H9 (cell line): ENCODE data around the gene DSTN. TPM values are rescaled to one million over a fixed set of nuclear protein-coding genes. Genes with fewer than 3 reads are reported as not detected.

Experiments used
- DNase-seq: peaks from one replicate; pipeline ENCODE4 v3.0.0-alpha.2; 2017
- H2AFZ ChIP-seq: one replicate; pipeline ENCODE4 v1.6.1; 2013; ENCODE audit warnings: mild to moderate bottlenecking, low read length, control low read depth, moderate library complexity
- H2AK5ac ChIP-seq: 2 replicates; pipeline ENCODE4 v1.6.1; 2013; ENCODE audit warnings: low read length, control low read depth, mixed read lengths; ENCODE audit not compliant: insufficient read length
- H2BK120ac ChIP-seq: one replicate; pipeline ENCODE4 v1.6.1; 2013; ENCODE audit warnings: low read depth, mild to moderate bottlenecking, low read length, control low read depth, inconsistent platforms; ENCODE audit not compliant: poor library complexity, severe bottlenecking
- H2BK12ac ChIP-seq: 2 replicates; pipeline ENCODE4 v1.6.1; 2013; ENCODE audit warnings: low read length, control low read depth, mixed read lengths, low read depth; ENCODE audit not compliant: insufficient read length
- H2BK15ac ChIP-seq: 2 replicates; pipeline ENCODE4 v1.6.1; 2013; ENCODE audit warnings: low read depth, low read length, control low read depth
- H2BK20ac ChIP-seq: one replicate; pipeline ENCODE4 v1.6.1; 2013; ENCODE audit warnings: low read depth, mild to moderate bottlenecking, low read length, control low read depth, inconsistent platforms; ENCODE audit not compliant: poor library complexity, severe bottlenecking
- H2BK5ac ChIP-seq: 2 replicates; pipeline ENCODE4 v1.6.1; 2013; ENCODE audit warnings: low read length, control low read depth, mixed read lengths; ENCODE audit not compliant: insufficient read length
- H3K14ac ChIP-seq: 2 replicates; pipeline ENCODE4 v1.6.1; 2013; ENCODE audit warnings: low read length, control low read depth; ENCODE audit not compliant: insufficient read depth
- H3K18ac ChIP-seq: 2 replicates; pipeline ENCODE4 v1.6.1; 2013; ENCODE audit warnings: low read depth, mild to moderate bottlenecking, mixed read lengths, low read length, control low read depth; ENCODE audit not compliant: insufficient read length
- H3K23ac ChIP-seq: 2 replicates; pipeline ENCODE4 v1.6.1; 2013; ENCODE audit warnings: low read length, control low read depth, mixed read lengths, low read depth; ENCODE audit not compliant: insufficient read length
- H3K23me2 ChIP-seq: 2 replicates; pipeline ENCODE4 v1.6.1; 2013; ENCODE audit warnings: low read depth, mild to moderate bottlenecking, mixed read lengths, low read length, control low read depth; ENCODE audit not compliant: insufficient read length, poor library complexity, severe bottlenecking
- H3K27ac ChIP-seq: 2 replicates; pipeline ENCODE4 v1.5.1; 2013; ENCODE audit warnings: low read length, control low read depth, mixed read lengths, low read depth; ENCODE audit not compliant: insufficient read length
- H3K27me3 ChIP-seq: 2 replicates; pipeline ENCODE4 v1.6.1; 2013; ENCODE audit warnings: low read length, control low read depth, inconsistent platforms; ENCODE audit not compliant: insufficient read depth
- H3K4ac ChIP-seq: 2 replicates; pipeline ENCODE4 v1.6.1; 2013; ENCODE audit warnings: low read depth, mild to moderate bottlenecking, control low read depth, inconsistent platforms, low read length, moderate library complexity
- H3K4me1 ChIP-seq: 2 replicates; pipeline ENCODE4 v1.6.1; 2013; ENCODE audit warnings: low read length, control low read depth, inconsistent platforms; ENCODE audit not compliant: insufficient read depth
- H3K4me2 ChIP-seq: 2 replicates; pipeline ENCODE4 v1.6.1; 2013; ENCODE audit warnings: low read length, control low read depth, mixed read lengths; ENCODE audit not compliant: insufficient read length, insufficient read depth
- H3K56ac ChIP-seq: 2 replicates; pipeline ENCODE4 v1.6.1; 2013; ENCODE audit warnings: low read depth, mild to moderate bottlenecking, mixed read lengths, low read length, control low read depth; ENCODE audit not compliant: insufficient read length
- H3K79me1 ChIP-seq: 2 replicates; pipeline ENCODE4 v1.6.1; 2013; ENCODE audit warnings: low read depth, mild to moderate bottlenecking, moderate library complexity, low read length, control low read depth, inconsistent platforms; ENCODE audit not compliant: insufficient read depth, poor library complexity, severe bottlenecking
- H3K79me2 ChIP-seq: 2 replicates; pipeline ENCODE4 v1.6.1; 2013; ENCODE audit warnings: low read length, control low read depth, inconsistent platforms; ENCODE audit not compliant: insufficient read depth
- H3K9ac ChIP-seq: 2 replicates; pipeline ENCODE4 v1.6.1; 2013; ENCODE audit warnings: low read length, control low read depth, mixed read lengths; ENCODE audit not compliant: insufficient read length; ENCODE audit errors: extremely low read depth
- H3K9me3 ChIP-seq: one replicate; pipeline ENCODE4 v1.6.1; 2013; ENCODE audit warnings: low read depth, low read length, inconsistent platforms; ENCODE audit not compliant: control insufficient read depth
- H3T11ph ChIP-seq: one replicate; pipeline ENCODE4 v1.6.1; 2013; ENCODE audit warnings: mild to moderate bottlenecking, low read length, control low read depth, inconsistent platforms
- H4K20me1 ChIP-seq: one replicate; pipeline ENCODE4 v1.6.1; 2013; ENCODE audit not compliant: control insufficient read depth, insufficient read length, insufficient read depth
- H4K5ac ChIP-seq: 2 replicates; pipeline ENCODE4 v1.6.1; 2013; ENCODE audit warnings: low read depth, mild to moderate bottlenecking, mixed read lengths, low read length, control low read depth; ENCODE audit not compliant: insufficient read length
- H4K8ac ChIP-seq: replicated peaks from 2 replicates; pipeline ENCODE4 v1.6.1; 2013; ENCODE audit warnings: low read length, control low read depth, mixed read lengths, low read depth; ENCODE audit not compliant: insufficient read length
- H4K91ac ChIP-seq: 2 replicates; pipeline ENCODE4 v1.6.1; 2013; ENCODE audit warnings: low read depth, mild to moderate bottlenecking, moderate library complexity, mixed read lengths, low read length, control low read depth; ENCODE audit not compliant: insufficient read length
- H3K27ac Mint-ChIP-seq, 3 experiments: 2 replicates in 2 of 3; 3 replicates in 1 of 3; pipeline ENCODE4 v1.8.0; 2020 to 2021; ENCODE audit warnings: mixed read lengths in 3 of 3, mild to moderate bottlenecking in 1 of 3, moderate library complexity in 1 of 3
- H3K27me3 Mint-ChIP-seq: 2 replicates; pipeline ENCODE4 v1.8.0; 2021; ENCODE audit warnings: low read depth, mild to moderate bottlenecking, moderate library complexity, mixed read lengths
- H3K36me3 Mint-ChIP-seq, 3 experiments: 2 replicates in 2 of 3; 3 replicates in 1 of 3; pipeline ENCODE4 v1.8.0; 2020 to 2021; ENCODE audit warnings: low read depth in 3 of 3, mixed read lengths in 3 of 3; ENCODE audit not compliant: insufficient read depth in 1 of 3
- H3K4me1 Mint-ChIP-seq, 2 experiments: 2 replicates each; pipeline ENCODE4 v1.8.0; 2020; ENCODE audit warnings: mixed read lengths in 2 of 2
- H3K4me3 Mint-ChIP-seq, 2 experiments: 2 replicates in 1 of 2; 3 replicates in 1 of 2; pipeline ENCODE4 v1.8.0; 2020 to 2021; ENCODE audit warnings: mild to moderate bottlenecking in 2 of 2, mixed read lengths in 2 of 2, moderate library complexity in 1 of 2
- H3K9me3 Mint-ChIP-seq, 2 experiments: 2 replicates in 1 of 2; 3 replicates in 1 of 2; pipeline ENCODE4 v1.8.0; 2020; ENCODE audit warnings: mild to moderate bottlenecking in 2 of 2, mixed read lengths in 2 of 2, moderate library complexity in 1 of 2
- WGBS: extraction: QIAGEN DNeasy Blood & Tissue Kit; methylation state at CpG from one replicate; pipeline ENCODE4 v1.1.7; 2013; ENCODE audit warnings: missing lambda C conversion rate, low lambda C conversion rate, mixed read lengths; ENCODE audit not compliant: insufficient read length; ENCODE audit errors: extremely low coverage; 5-methylcytosine and 5-hydroxymethylcytosine counted together
- total RNA-seq: library from RNA; stranded (reverse); gene quantifications from 2 replicates; pipeline ENCODE4 v1.2.1, GENCODE V29; 2021
- TF ChIP-seq, protein P1 (sequence below): fragments of 200-600 bp; sonication (generic); conservative IDR thresholded peaks from 3 replicates; pipeline ENCODE4 v1.8.0; 2021; ENCODE audit warnings: antibody characterized with exemption, mild to moderate bottlenecking

Gene DSTN
- total RNA-seq, 1 experiment from 2014 or later: 145 TPM

DNA sequence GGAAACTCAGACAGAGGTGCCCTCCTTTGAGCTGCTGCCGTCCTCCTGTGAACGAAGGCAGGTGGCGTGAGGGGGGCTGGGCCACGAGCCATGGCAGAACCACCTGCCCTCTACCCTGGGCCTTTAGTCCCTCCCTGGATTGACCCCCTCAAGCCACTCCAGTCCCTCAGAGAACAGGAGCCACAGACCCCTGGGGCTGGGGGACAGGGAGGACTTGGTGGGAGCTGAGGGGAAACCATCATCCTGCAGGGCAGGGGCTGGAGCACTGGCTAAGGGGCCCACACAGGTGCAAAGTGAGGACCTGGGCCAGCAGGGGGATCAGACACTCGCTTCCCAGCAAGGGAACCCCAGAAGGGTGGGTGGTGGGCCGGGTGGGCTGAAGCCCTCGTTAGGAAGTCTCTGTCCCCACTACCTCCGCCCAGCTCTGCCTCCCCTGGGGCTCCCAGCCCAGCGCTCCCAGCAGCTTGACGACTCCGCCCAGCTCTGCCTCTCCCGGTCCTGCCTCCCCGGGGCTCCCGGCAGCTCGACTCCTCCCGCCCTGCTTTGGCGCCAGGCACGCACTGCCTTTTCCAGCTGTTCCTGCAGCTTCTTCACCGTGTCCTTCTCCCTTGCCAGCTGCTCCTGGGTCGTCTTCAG lies 44.4 kb downstream of the DSTN start:
- Histone ChIP-seq H3K79me2 (no peaks in the 10 kb centered on the region), H2BK20ac (no peak overlapping the region), H2AK5ac (no peak overlapping the region), H3K4ac (no peak overlapping the region), H3K18ac (no peak overlapping the region), H3K79me1 (no peaks in the 10 kb centered on the region), H3T11ph (no peak overlapping the region), H3K23ac (no peak overlapping the region), H3K56ac (no peak overlapping the region), H3K27ac (no peak overlapping the region), H4K5ac (no peak overlapping the region), H2BK15ac (no peak overlapping the region), H3K9me3 (no peaks in the 10 kb centered on the region), H3K27me3 (no peaks in the 10 kb centered on the region), H4K91ac (no peak overlapping the region), H3K23me2 (no peaks in the 10 kb centered on the region), H2BK5ac (no peak overlapping the region), H2AFZ (no peak overlapping the region), H2BK120ac (no peak overlapping the region), H2BK12ac (no peak overlapping the region), H4K8ac (no peak overlapping the region), H3K14ac (no peak overlapping the region), H3K4me2 (no peak overlapping the region), H3K9ac (no peak overlapping the region), H4K20me1 (no peaks in the 10 kb centered on the region), H3K4me1 (no peaks in the 10 kb centered on the region)
- Mint-ChIP-seq H3K4me3 (no peak overlapping the region), H3K4me1 (peaks cover 7 to 14% of the 10 kb centered on the region in 2 experiments), H3K27ac (peak overlapping the region in 2 of 3 experiments; percentile 49 to 80; a peak in 2 of 7 replicates), H3K9me3 (no peaks in the 10 kb centered on the region), H3K36me3 (peaks cover 8 to 31% (median 23%) of the 10 kb centered on the region in 3 experiments; a peak in 6 of 7 replicates), H3K27me3 (no peaks in the 10 kb centered on the region; the same call in 1 of the 2 replicates)
- WGBS: no CpG with 5 or more reads among the region's 20 CpGs
- peak; percentile 31 for DNase-seq
- TF ChIP-seq, protein P1, sequence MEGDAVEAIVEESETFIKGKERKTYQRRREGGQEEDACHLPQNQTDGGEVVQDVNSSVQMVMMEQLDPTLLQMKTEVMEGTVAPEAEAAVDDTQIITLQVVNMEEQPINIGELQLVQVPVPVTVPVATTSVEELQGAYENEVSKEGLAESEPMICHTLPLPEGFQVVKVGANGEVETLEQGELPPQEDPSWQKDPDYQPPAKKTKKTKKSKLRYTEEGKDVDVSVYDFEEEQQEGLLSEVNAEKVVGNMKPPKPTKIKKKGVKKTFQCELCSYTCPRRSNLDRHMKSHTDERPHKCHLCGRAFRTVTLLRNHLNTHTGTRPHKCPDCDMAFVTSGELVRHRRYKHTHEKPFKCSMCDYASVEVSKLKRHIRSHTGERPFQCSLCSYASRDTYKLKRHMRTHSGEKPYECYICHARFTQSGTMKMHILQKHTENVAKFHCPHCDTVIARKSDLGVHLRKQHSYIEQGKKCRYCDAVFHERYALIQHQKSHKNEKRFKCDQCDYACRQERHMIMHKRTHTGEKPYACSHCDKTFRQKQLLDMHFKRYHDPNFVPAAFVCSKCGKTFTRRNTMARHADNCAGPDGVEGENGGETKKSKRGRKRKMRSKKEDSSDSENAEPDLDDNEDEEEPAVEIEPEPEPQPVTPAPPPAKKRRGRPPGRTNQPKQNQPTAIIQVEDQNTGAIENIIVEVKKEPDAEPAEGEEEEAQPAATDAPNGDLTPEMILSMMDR: no peak
